Prostate gland (tissue), 2 donors: ENCODE measurements around the gene PIAS1. TPM values are rescaled to one million over a fixed set of nuclear protein-coding genes. Genes with fewer than 3 reads are reported as not detected.
A peak's percentile ranks its signal among the peaks of the same experiment; 100 is the strongest.

Experiments used
- DNase-seq: peaks from one replicate; pipeline ENCODE4 v3.0.0-alpha.2; 2019; ENCODE audit warnings: low spot score
- H3K27ac ChIP-seq, 2 donors: fragments of 200-600 bp; sonication (generic); 2 replicates each; pipeline ENCODE4 v1.5.1; 2017 to 2019
- H3K27me3 ChIP-seq: fragments of 200-600 bp; sonication (generic); replicated peaks from 2 replicates; pipeline ENCODE4 v1.5.1; 2019; ENCODE audit not compliant: insufficient read depth
- H3K36me3 ChIP-seq, 2 donors: fragments of 200-600 bp; sonication (generic); 1 replicate in 1 of 2; 2 replicates in 1 of 2; pipeline versions ENCODE4 v1.5.1 to v1.8.1; 2017 to 2019
- H3K4me1 ChIP-seq: fragments of 200-600 bp; sonication (generic); replicated peaks from 2 replicates; pipeline ENCODE4 v1.5.1; 2019
- H3K4me3 ChIP-seq, 2 donors: fragments of 200-600 bp; sonication (generic); 2 replicates each; pipeline ENCODE4 v1.5.1; 2017 to 2019
- H3K9me3 ChIP-seq: fragments of 200-600 bp; sonication (generic); 2 replicates; pipeline ENCODE4 v1.5.1; 2017
- POLR2A ChIP-seq: fragments of 450-650 bp; IDR thresholded peaks from one replicate; pipeline ENCODE4 v1.6.1; 2016; ENCODE audit warnings: antibody characterized with exemption, mild to moderate bottlenecking
- POLR2AphosphoS5 ChIP-seq: sonication (generic); formaldehyde crosslinking; IDR thresholded peaks from one replicate; pipeline ENCODE4 v1.6.1; 2017; ENCODE audit warnings: antibody characterized with exemption
- WGBS: methylation state at CpG from one replicate; pipeline ENCODE4 v1.1.5; 2018; 5-methylcytosine and 5-hydroxymethylcytosine counted together
- intact Hi-C: fragments of 100-400 bp; cut with DNase I; formaldehyde crosslinking; loops from one replicate; pipeline ENCODE4 v1.14.2; 2022
- total RNA-seq, 2 donors: library from RNA; depleted of rRNA; stranded (reverse); fragments of >200 nt; gene quantifications; one replicate each; pipeline ENCODE4 v1.1.0, GENCODE V29; 2016
- TF ChIP-seq, protein P1 (sequence below), 4 experiments: fragments of 200-600 bp in 2 of 4; fragments of 450-650 bp in 2 of 4; sonication (generic) in 2 of 4; IDR thresholded peaks; 1 replicate in 3 of 4; 2 replicates in 1 of 4; pipeline ENCODE4 v1.5.1; 2016 to 2019; ENCODE audit warnings: antibody characterized with exemption in 4 of 4, mild to moderate bottlenecking in 2 of 4, moderate library complexity in 2 of 4

Gene PIAS1
- total RNA-seq, 2 donors from 2014 or later: 40.9 to 58.4 TPM

DNA sequence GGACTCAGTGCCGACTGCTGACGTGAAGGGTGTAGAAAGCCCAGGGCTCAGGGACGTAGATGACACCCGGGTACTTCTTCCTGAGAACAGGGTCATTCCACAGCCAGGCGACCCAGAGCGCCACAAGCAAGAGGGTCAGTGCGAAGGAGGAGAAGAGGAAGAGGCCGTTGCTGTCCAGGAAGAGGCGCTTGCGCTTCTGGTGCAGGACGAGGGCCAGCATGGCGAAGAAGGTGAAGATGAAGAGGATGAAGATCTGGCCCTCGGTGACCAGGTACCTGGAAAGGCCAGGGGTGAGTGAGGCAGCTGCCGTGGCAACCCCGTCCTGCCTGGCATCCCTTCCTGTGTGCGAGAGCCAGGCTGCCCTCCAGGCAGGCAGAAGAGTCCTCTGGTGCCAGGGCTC lies 154.0 kb downstream of the PIAS1 start:
- no peaks in the 10 kb centered on the region for H3K9me3 ChIP-seq
- TF ChIP-seq POLR2A (no peak), POLR2AphosphoS5 (no peak)
- TF ChIP-seq, protein P1, sequence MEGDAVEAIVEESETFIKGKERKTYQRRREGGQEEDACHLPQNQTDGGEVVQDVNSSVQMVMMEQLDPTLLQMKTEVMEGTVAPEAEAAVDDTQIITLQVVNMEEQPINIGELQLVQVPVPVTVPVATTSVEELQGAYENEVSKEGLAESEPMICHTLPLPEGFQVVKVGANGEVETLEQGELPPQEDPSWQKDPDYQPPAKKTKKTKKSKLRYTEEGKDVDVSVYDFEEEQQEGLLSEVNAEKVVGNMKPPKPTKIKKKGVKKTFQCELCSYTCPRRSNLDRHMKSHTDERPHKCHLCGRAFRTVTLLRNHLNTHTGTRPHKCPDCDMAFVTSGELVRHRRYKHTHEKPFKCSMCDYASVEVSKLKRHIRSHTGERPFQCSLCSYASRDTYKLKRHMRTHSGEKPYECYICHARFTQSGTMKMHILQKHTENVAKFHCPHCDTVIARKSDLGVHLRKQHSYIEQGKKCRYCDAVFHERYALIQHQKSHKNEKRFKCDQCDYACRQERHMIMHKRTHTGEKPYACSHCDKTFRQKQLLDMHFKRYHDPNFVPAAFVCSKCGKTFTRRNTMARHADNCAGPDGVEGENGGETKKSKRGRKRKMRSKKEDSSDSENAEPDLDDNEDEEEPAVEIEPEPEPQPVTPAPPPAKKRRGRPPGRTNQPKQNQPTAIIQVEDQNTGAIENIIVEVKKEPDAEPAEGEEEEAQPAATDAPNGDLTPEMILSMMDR (IDR thresholded peaks at IDR 0.05): no peak
- no peak overlapping the region for H3K4me3 ChIP-seq
- intact Hi-C loops: no loop called here
- DNase-seq: no peak
- H3K4me1 ChIP-seq: peaks cover 6% of the 10 kb centered on the region
- 81% methylated on average over 16 of the region's 16 CpGs for WGBS
- no peak overlapping the region for H3K27ac ChIP-seq
- H3K27me3 ChIP-seq: no peaks in the 10 kb centered on the region
- no peaks in the 10 kb centered on the region for H3K36me3 ChIP-seq

DNA sequence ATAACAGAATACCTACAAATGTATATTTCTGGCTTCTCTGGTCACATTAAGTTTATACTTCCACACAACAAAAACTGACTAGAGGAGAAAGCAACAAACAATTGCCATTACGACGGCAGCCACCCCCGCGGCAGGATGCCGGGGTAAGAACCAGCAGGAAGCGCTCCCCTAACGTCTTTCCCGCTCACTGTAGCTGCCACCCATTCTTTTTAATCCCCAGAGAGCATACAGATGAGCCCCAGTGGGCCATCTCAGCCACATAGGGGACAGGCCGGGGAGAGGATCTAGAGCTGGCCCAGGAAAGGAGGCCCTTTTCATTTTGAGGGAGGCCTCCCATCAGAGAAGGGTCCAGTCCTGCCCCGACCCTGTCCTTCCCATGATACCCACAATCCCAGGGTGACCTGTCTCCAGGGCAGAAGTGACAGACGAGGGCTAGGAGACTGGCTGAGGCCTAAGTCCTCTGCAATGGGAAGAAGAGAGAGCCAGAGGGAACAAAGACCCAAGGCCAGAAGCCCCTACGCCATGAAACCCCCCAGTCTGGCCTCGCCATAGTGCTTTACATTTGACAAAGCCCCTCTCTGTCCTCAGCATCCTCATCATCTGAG lies 154.6 kb downstream of the PIAS1 start:
- WGBS: 83% methylated on average over 13 of the region's 13 CpGs
- no peaks in the 10 kb centered on the region for H3K9me3 ChIP-seq
- no peak for TF ChIP-seq POLR2A
- no peak for TF ChIP-seq POLR2AphosphoS5
- TF ChIP-seq, protein P1 (IDR thresholded peaks at IDR 0.05): no peak
- intact Hi-C loops: no loop called here
- DNase-seq: no peak
- no peak overlapping the region for H3K27ac ChIP-seq
- H3K4me3 ChIP-seq: no peak overlapping the region
- H3K27me3 ChIP-seq: no peaks in the 10 kb centered on the region
- H3K4me1 ChIP-seq: peaks cover 6% of the 10 kb centered on the region
- H3K36me3 ChIP-seq: no peaks in the 10 kb centered on the region

DNA sequence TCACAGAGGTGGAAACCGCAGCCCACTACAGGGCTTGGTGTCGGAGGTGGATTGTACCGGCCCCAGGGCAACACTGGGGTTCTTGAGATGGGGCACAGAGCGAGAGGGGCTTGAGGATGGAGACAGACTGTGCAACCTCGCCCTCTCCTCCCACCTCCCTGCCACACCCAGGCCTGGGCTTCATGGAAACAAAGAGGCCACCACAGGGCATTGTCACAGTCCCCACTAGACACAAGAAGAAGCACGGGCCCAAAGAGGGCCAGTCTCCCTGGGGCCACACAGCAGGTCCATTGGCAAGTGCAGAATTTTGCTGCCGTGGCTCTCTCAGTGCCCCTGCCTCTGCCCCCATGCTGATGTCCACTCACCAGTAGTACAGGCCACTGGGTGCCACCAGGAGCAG lies 155.2 kb downstream of the PIAS1 start:
- Histone ChIP-seq H3K9me3 (no peaks in the 10 kb centered on the region), H3K4me1 (peaks cover 6% of the 10 kb centered on the region), H3K27ac (no peak overlapping the region), H3K36me3 (no peaks in the 10 kb centered on the region), H3K27me3 (no peaks in the 10 kb centered on the region), H3K4me3 (no peak overlapping the region)
- DNase-seq: no peak
- intact Hi-C loops: no loop called here
- TF ChIP-seq, protein P1 (IDR thresholded peaks at IDR 0.05): no peak
- TF ChIP-seq POLR2A (no peak), POLR2AphosphoS5 (no peak)
- 80% methylated on average over 7 of the region's 7 CpGs for WGBS

DNA sequence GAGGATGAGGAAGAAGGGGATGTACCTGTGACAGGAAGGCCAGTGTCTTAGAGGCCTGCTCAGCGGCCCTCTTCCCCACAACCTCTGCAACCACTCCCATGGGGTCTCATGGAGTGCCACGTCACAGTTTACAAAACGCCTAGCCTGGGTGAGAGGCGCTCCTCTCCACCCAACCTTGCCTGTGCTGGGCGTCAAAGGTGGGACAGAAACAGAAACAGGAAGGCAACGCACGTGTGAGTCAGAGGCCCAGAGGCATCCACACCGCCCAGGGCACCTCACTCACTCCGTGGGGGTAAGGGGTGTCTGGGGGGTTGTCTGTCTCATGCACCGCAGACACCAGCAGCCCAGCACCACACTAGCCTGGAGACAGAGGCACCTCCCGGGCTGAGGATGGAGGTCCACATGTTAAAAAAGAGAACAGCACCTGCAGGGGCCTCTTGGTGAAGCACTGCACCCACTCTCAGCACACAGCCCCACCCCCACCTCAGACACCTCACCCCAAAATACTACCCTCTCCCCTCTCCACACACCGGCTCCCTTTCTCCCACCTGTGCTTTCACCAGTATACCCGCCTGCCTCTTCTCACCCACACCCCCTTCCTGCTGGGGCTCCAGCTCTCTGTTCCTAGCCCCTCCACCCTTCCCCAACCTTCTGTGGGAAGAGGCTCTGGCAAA lies 155.8 kb downstream of the PIAS1 start:
- DNase-seq: no peak
- H3K27ac ChIP-seq: no peak overlapping the region
- no peaks in the 10 kb centered on the region for H3K36me3 ChIP-seq
- H3K4me1 ChIP-seq: peaks cover 2% of the 10 kb centered on the region
- no peaks in the 10 kb centered on the region for H3K27me3 ChIP-seq
- intact Hi-C loops: loop anchor here (2.0 kb wide), 1 partner anchor 347 kb away; no protein-coding TSS in a partner anchor
- no peaks in the 10 kb centered on the region for H3K9me3 ChIP-seq
- H3K4me3 ChIP-seq: no peak overlapping the region
- 73% methylated on average over 13 of the region's 13 CpGs for WGBS
- TF ChIP-seq, protein P1 (IDR thresholded peaks at IDR 0.05): no peak
- TF ChIP-seq POLR2A: no peak
- no peak for TF ChIP-seq POLR2AphosphoS5

DNA sequence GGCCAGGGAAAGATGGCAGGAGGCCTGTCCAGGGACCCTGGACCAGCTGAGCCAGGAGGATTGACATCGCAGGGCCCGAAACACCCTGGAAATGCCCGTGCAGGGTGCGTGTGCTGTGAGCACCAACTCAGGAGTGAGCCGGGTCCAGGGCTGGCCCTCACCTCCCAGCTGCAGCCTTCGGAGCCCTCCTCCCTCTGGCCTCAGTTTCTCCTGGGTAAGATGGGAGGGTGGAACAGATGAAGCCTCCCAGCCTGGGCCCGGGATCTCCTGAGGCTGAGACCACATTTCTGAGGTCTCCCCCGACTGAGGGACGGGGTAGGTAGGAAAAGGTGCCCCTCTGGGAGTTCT lies 156.3 kb downstream of the PIAS1 start:
- WGBS: 78% methylated on average over 9 of the region's 9 CpGs

More for the DNA sequence above, 156.3 kb downstream of the PIAS1 start:
- no peak for TF ChIP-seq POLR2A
- TF ChIP-seq, protein P1 (IDR thresholded peaks at IDR 0.05): no peak
- TF ChIP-seq POLR2AphosphoS5: no peak
- Histone ChIP-seq H3K27ac (peak overlapping the region; percentile 5 to 23), H3K27me3 (no peaks in the 10 kb centered on the region), H3K4me1 (no peaks in the 10 kb centered on the region), H3K9me3 (no peaks in the 10 kb centered on the region), H3K36me3 (no peaks in the 10 kb centered on the region), H3K4me3 (no peak overlapping the region)
- DNase-seq: no peak
- intact Hi-C loops: loop anchor here (2.0 kb wide), 1 partner anchor 348 kb away; no protein-coding TSS in a partner anchor
